Tracheal epithelial cell (primary cell): ENCODE results near the gene GAS2. TPM values are rescaled to one million over a fixed set of nuclear protein-coding genes. Genes with fewer than 3 reads are reported as not detected.

ENCODE experiments used
- total RNA-seq: library from RNA; depleted of rRNA; stranded (reverse); fragments of >200 nt; gene quantifications from 2 replicates; pipeline ENCODE4 v1.2.1, GENCODE V29; 2014

Gene GAS2
- total RNA-seq: 0.64 and 2.9 TPM in 2 replicates

DNA sequence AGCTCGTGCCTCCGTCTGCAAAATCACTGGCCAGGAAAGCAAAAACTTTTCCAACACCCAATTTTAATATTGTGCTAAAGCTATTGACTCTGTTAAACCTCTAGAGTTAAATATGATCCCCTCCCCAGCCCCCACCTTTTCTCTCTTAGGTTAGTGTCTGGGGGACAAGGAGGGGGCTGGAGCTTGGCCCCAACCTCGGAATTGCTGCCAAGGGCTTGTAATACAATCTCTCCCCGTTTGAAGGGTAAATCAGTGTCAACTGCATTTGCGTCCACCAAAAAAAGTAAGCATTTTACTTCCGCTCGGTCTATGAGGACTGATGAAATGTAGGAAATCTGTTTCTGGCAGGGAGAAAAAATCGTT is at the start of gene GAS2:
Gene GAS2 (plus strand): TSS at position 287 of the 363 bp plus-strand sequence. CDS start 8,259 bp downstream, outside the sequence.

DNA sequence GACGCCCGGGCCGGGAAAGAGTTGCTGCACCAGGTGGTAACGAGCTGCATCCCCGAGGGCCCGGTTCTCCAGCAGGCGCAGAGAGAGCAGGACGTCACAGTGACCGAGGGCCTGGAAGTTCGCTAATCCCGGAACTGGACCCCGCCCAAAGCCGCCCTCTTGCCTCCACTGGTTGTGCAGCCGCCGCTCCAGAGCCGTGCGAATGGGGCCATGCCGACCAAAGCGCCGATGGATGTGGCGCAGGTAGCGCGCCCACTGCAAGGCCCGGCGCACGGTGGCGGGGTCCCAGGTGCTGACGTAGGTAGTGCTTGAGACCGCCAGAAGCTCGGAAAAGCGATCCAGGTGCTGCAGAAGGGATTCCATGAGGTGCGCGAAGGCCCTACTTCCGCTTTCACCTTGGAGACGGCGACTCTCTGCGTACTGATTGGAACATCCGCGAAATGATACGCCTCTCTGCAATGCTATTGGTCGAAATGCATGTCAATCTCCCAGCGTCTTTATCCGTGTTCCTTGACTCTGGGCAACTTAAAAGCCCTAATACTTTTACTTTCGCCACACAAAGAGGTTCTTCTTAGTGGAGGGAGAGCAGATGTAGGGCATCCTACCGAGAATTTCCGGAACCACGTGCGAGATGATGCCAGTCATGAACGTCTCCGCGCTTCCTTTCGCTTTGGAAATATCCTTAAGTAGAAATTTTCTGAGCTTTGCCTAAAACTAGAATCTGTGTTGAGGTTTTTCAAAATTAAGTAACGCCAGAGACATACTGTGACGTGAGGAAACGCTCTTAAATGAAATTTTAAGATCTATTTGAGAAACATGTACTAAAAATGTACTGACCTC is 40.7 kb upstream of the GAS2 start, which contains the start of gene FANCF:
Gene FANCF (minus strand): TSS at position 376 of the 840 bp plus-strand sequence. CDS start 13 bp downstream, at position 363.

DNA sequence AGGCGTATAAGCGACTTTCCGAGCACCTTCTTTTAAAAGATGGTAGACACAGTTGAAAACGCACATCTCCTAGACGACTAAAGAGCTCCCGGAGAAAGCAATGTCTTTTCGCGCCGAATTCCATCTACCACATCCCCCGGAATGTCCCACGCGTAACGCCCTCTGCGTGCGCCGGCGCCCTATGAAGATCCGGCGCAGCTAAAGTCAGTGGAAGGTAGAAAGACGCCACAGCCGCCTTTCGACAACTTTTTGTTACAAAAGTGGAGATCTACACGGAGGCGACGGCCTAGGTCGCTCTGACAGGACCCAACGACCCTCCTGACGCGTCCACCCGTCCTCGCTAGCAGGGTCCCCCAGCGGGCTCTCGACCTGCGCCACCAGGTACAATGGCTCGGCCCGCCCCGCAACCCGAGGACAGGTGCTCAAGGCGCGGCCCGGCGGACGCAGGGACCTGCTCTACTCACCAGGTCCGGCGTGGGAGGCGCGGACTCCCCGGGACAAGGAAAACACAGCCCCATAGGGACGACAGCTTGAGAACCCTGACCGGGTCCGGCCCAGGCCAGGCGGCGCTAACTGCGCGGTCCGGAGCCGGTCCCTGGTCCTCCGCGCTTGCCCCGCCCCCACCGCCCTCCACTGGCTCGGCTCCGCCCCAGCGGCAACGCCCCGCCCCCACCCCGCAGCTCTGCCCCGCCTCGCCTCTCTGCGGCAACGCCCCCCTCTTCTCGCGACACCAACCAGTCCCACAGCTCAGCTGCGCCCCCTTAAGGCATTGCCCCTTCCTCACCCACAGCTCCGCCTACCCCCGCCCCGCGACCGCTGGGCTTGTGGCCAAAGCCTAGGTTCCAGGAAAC is 163.0 kb downstream of the GAS2 start, which contains the start of gene SVIP:
Gene SVIP (minus strand): TSS at position 571 of the 851 bp plus-strand sequence. CDS start 53 bp downstream, at position 518.

DNA sequence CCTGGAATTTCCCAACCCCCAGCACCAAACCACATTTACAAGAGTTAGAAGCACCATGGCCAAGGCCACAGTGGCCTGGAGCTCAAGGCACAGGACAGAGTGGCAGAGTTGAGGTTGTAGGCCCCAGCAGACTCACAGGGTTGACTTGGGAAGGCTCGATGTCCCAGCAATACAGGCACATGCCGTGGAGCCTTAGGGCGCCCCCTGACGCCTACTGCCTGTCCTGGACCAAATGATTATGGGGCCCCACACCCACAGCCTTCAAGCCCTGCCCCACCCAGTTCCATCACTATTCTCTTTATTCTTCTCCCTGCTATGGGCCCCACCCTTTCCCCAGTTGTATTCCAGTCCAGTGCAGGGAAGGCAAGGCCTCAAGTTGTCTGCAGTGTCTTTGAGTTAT is 193.8 kb downstream of the GAS2 start, which contains the start of gene CCDC179:
Gene CCDC179 (minus strand): TSS at position 234 of the 400 bp plus-strand sequence. CDS start 53 bp downstream, at position 181.

Other genes starting within 250 kb of the GAS2 start
- 12.1 and 12.8 TPM in 2 replicates for gene FANCF, start 40.8 kb upstream of the GAS2 start, total RNA-seq
- gene SVIP, start 163.2 kb downstream of the GAS2 start, total RNA-seq: 3.1 and 9.2 TPM in 2 replicates
- not detected in 2 replicates for gene CCDC179, start 193.9 kb downstream of the GAS2 start, total RNA-seq